A172 (cell line): ENCODE measurements around the gene HPS6. TPM values are rescaled to one million over a fixed set of nuclear protein-coding genes. Genes with fewer than 3 reads are reported as not detected.
"Not testable (repeated sequence)": the region's sequence is repeated elsewhere in the genome, so short reads cannot be mapped to it uniquely, and the experiment has no call there.

Source experiments
- DNase-seq: peaks from one replicate; pipeline ENCODE4 v3.0.0-alpha.2; 2015; ENCODE audit warnings: low spot score
- total RNA-seq: library from RNA; depleted of rRNA; stranded (reverse); fragments of >200 nt; shearing (Covaris generic); gene quantifications from 2 replicates; pipeline ENCODE4 v1.2.3, GENCODE V29; 2014; rRNA removed

The HPS6 gene
- total RNA-seq: 39.7 and 49.6 TPM in 2 replicates

DNA sequence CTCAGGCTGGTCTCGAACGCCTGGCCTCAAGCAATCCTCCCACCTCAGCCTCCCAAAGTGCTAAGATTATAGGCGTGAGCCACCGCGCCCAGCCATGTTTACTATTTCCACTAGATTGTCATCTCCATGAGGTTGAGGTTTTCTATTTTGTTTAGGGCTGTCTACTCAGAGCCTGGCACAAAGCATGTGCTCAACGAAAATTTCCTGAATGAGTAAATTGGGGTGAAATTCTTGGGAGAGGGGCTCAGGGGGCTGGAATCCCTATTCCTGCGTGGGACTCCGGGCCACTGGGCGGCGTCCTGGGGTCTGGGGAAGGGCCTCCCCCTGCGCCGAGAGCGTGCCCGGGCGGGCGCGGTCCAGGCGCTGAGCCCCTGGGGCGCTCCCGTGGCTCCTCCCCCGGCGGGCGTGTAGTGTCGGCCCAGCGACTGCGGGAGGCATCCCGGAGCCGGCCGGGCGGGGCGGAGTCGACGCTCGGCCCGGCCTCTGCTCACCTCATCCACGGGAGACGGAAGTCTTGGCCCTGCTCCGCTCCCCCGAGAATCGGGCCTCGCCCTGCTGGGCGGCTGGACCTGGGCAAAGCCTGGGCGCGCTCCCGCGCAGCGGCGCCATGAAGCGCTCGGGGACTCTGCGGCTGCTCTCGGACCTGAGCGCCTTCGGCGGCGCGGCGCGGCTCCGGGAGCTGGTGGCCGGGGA lies at the start of gene HPS6:
HPS6 (plus strand) TSS at position 482 of the 693 bp plus-strand sequence; CDS start at position 608, 126 bp downstream.
- DNase-seq: peak; percentile 83

DNA sequence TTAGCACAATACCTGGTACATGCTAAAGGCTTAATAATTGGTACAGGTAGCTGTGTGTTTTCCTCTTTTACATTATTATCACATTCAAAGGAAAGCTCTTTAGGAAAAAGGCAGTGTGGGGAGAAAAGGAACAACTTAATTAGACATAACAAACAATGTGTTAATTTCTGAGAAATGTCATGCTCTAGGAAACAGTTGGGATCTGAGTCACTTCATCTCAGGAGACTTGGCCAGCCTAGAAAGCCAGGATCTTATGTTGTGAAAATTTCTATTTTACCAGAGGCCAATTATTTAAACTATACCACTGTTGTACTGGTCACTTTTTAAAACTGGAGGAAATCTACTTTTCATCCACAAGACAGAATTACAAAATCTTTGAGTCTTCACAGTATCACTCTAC lies 48.7 kb upstream of the HPS6 start:
- DNase-seq: no peak

- no peak for DNase-seq
Observed at GRCh38 chr10:102017295-102017694, 47.9 kb upstream of the HPS6 start.

GRCh38 chr10:102020938-102021337 lies 44.2 kb upstream of the HPS6 start:
- DNase-seq: no peak

DNA sequence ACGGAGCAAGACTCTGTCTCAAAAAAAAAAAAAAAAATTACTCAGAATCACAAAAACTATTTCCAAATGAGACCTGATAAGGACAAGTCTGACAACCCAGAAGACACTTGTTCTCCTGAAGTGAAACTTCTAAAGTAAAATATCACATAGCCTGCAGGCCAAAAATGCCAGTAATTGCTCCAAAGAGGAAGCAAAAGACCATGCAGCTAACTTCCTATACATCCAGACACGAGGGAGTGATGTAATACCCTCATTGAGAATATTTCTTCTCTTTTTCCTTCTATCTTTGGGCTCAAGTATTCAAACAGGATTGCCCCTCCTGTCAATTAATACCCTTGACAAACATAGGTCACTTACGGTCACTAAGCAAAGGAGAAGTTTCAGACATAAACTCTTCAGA lies 40.4 kb upstream of the HPS6 start:
- DNase-seq: no peak

- no peak for DNase-seq
Observed at GRCh38 chr10:102027261-102027660, 37.9 kb upstream of the HPS6 start.

- DNase-seq: no peak
Observed at GRCh38 chr10:102033787-102034186, 31.4 kb upstream of the HPS6 start.

GRCh38 chr10:102035807-102036206 lies 29.3 kb upstream of the HPS6 start:
- DNase-seq: not testable (repeated sequence)

- DNase-seq: no peak
Observed at GRCh38 chr10:102038410-102038809, 26.7 kb upstream of the HPS6 start.

GRCh38 chr10:102040305-102041050 lies 24.7 kb upstream of the HPS6 start:
- DNase-seq: no peak

DNA sequence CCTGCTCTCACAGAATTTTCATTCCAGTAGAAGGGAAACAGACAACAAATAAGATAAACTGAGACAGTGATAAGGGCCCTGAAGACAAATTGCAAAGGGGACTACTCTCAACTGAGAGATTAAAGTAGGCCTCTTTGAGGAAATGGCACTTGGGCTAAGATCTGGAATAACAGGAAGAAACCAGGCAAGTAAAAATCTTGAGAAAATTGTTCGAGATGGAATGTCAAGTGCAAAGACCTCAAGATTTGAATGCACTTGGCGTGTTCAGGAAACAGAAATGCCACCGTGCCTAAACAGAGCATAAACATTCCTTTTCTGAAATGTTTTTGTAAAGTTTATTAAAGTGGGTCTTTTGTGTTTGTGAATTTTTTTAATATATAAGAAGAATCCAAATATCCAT lies 19.9 kb upstream of the HPS6 start:
- no peak for DNase-seq

- DNase-seq: no peak
Observed at GRCh38 chr10:102046095-102046494, 19.1 kb upstream of the HPS6 start.

DNA sequence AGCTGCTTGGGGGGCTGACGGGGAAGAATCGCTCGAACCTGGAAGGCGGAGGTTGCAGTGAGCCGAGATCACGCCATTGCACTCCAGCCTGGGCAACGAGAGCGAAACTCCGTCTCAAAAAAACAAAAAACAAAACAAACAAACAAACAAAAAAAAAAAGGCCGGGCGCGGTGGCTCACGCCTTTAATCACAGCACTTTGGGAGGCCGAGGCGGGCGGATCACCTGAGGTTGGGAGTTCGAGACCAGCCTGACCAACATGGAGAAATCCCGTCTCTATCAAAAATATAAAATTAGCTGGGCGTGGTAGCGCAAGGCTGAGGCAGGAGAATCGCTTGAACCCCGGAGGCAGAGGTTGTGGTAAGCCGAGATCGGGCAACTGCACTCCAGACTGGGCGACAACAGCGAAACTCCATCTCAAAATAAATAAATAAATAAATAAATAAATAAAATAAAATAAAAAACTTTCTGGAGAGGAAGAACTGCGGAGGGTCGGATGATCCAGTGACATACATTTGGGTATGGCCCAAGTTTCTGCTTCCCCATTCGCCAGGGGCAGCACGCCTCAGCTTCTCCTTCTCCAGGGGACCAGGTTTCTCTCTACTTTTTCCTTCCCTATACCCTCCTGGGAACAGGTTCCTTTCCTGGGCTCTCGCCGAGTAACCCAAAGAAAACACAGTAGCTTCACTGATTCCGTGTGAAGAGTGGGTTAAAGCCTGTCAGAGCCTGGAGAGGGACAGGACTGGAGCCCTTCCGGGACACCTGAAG lies 10.1 kb upstream of the HPS6 start:
- not testable (repeated sequence) for DNase-seq

DNA sequence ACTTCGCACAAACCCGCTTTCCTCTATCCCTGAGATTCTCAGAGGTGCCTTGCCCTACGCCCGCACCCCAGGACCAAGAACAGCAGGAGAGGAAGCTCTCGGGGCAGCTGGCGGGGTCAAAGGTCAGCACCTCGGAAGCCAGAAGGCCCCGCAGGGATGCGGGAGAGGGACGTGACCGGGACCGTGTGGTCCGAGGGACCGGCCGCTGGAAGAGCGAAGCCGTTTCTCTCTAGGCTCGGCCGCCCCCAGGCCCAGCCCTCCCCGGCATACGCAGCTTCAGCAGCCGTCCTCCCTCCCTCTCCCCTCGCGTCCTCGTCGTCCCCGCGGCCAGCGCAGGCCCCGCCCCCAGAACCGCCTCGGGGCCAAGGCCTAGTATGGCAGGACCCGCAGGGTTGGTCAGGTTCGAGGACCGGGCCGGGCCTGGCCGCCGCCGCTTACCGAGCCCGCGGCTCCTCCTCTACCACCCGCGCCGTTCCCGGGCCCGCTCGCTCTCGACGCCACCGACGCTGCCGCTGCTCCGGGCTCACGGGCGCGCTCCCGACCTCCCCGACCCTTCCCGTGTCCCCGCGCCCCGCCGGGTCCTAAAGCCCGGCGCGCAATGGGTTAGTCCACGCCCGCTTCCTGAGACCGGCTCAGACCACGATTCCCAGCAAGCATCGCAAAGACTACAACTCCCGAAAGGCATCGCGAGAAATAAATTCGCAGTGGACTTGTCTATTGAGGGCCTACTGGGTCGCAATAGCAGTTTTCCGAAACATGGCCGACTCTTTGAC lies 9.3 kb upstream of the HPS6 start, which contains the start of gene ARMH3:
ARMH3 (minus strand) TSS at position 527 of the 773 bp plus-strand sequence. CDS start 16,059 bp downstream, outside the sequence.
- peak; percentile 96 for DNase-seq

DNA sequence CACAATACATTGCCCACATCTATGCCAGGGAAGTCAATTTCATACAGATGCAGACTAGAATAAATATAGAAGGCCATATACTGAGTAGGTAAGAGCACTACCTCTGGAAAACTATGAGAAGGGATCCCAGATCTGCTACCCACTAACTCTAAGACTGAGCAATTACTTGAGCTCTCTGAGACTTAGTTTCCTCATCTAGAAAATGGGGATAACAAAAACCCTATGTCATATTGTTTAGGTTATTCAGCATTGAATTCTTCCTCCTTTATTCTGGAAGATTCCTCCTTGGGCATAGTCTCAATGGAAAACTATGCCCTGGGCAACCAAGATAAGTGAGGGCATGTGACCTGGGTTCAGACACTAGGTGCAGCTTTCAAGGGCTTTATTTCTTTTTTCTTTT lies 5.2 kb upstream of the HPS6 start:
- DNase-seq: no peak

GRCh38 chr10:102064503-102064867 lies 664 bp upstream of the HPS6 start:
- DNase-seq: no peak

GRCh38 chr10:102065561-102066398 lies 631 bp downstream of the HPS6 start:
- peak; percentile 16 for DNase-seq

GRCh38 chr10:102066399-102067088 lies 1.4 kb downstream of the HPS6 start:
- no peak for DNase-seq

DNA sequence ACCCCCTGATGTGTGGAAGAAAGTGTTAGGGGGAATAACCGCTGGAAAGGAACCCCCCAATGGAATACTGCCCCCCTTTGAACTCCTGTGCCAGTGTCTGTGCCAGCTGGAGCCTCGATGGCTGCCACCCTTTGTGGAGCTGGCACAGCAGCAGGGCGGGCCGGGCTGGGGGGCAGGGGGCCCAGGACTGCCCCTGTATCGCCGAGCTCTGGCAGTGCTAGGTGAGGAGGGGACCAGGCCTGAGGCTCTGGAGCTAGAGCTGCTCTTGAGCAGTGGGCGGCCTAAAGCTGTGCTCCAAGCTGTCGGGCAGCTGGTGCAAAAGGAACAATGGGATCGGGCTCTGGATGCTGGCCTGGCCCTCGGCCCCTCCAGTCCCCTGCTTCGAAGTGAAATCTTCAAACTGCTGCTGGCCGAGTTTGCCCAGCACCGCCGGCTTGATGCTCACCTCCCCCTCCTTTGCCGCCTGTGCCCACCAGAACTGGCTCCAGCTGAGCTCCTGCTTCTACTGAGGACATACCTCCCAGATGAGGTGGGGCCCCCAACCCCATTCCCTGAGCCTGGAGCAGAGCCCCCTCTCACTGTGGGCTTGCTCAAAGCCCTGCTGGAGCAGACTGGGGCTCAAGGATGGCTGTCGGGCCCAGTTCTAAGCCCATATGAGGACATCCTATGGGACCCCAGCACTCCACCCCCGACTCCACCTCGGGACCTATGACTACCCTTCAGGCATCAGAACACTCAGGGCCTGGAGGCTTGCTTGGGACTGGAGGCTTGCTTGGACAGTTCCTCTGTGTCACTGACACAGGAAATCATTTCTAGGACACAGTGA lies 2.2 kb downstream of the HPS6 start:
- DNase-seq: no peak
